NCI-H1694 treated with DMSO at 0.1 percent for 48 hours (cell line): ENCODE data around the gene USP34.
"Not testable (repeated sequence)": the region's sequence is repeated elsewhere in the genome, so short reads cannot be mapped to it uniquely, and the experiment has no call there.

Source experiments
- DNase-seq: peaks from one replicate; lab custom pipeline; 2025; lab: John Stamatoyannopoulos, UW

Gene USP34

GRCh38 chr2:61463769-61464475, 7.0 kb downstream of the USP34 start:
- DNase-seq = no peak

- DNase-seq = no peak
Measured at GRCh38 chr2:61461404-61461803, 9.5 kb downstream of the USP34 start.

- DNase-seq = no peak
Measured at GRCh38 chr2:61460163-61460562, 10.7 kb downstream of the USP34 start.

- no peak for DNase-seq
Measured at GRCh38 chr2:61456746-61457420, 14.0 kb downstream of the USP34 start.

- DNase-seq = no peak
Measured at GRCh38 chr2:61456070-61456745, 14.7 kb downstream of the USP34 start.

- not testable (repeated sequence) for DNase-seq
Measured at GRCh38 chr2:61454972-61455371, 15.9 kb downstream of the USP34 start.

GRCh38 chr2:61454383-61454782, 16.5 kb downstream of the USP34 start:
- no peak for DNase-seq

GRCh38 chr2:61452392-61452791, 18.5 kb downstream of the USP34 start:
- DNase-seq = no peak

GRCh38 chr2:61451178-61451577, 19.7 kb downstream of the USP34 start:
- DNase-seq = no peak

- DNase-seq = no peak
Measured at GRCh38 chr2:61450144-61450543, 20.7 kb downstream of the USP34 start.

GRCh38 chr2:61448229-61448628, 22.7 kb downstream of the USP34 start:
- DNase-seq = no peak

GRCh38 chr2:61446971-61447370, 23.9 kb downstream of the USP34 start:
- DNase-seq = not testable (repeated sequence)

GRCh38 chr2:61443342-61444041, 27.4 kb downstream of the USP34 start:
- no peak for DNase-seq

GRCh38 chr2:61439241-61440002, 31.5 kb downstream of the USP34 start:
- no peak for DNase-seq

GRCh38 chr2:61438670-61439069, 32.2 kb downstream of the USP34 start:
- DNase-seq = no peak

- DNase-seq = no peak
Measured at GRCh38 chr2:61437170-61437569, 33.7 kb downstream of the USP34 start.

GRCh38 chr2:61436092-61436491, 34.8 kb downstream of the USP34 start:
- DNase-seq = no peak

GRCh38 chr2:61435291-61435690, 35.6 kb downstream of the USP34 start:
- no peak for DNase-seq

GRCh38 chr2:61434314-61434713, 36.6 kb downstream of the USP34 start:
- DNase-seq = no peak

- no peak for DNase-seq
Measured at GRCh38 chr2:61433606-61434005, 37.3 kb downstream of the USP34 start.

GRCh38 chr2:61432990-61433389, 37.9 kb downstream of the USP34 start:
- DNase-seq = no peak

- no peak for DNase-seq
Measured at GRCh38 chr2:61431345-61431744, 39.5 kb downstream of the USP34 start.
